ENCODE measurements around the gene C6orf15.
A peak's percentile ranks its signal among the peaks of the same experiment; 100 is the strongest.

Gene C6orf15

GRCh38 chr6:31112478-31112877 lies at the start of gene C6orf15:
Gene C6orf15 (minus strand): TSS chr6:31112575. CDS start chr6:31112555, 20 bp downstream.
- DNase-seq: no peak

- DNase-seq: no peak
Measured at GRCh38 chr6:31161216-31162126, 49.1 kb upstream of the C6orf15 start.

GRCh38 chr6:31158863-31159855 lies 46.8 kb upstream of the C6orf15 start:
- no peak for DNase-seq

GRCh38 chr6:31158140-31158862 lies 45.9 kb upstream of the C6orf15 start, which contains the start of gene TCF19:
Gene TCF19 (plus strand): TSS chr6:31158589. CDS start chr6:31159470, 881 bp downstream.
- peak; percentile 95 for DNase-seq

- no peak for DNase-seq
Measured at GRCh38 chr6:31157513-31158139, 45.3 kb upstream of the C6orf15 start, which contains the start of gene CCHCR1. Gene CCHCR1 (minus strand): TSS chr6:31157802. CDS start chr6:31157600, 202 bp downstream.

- no peak for DNase-seq
Measured at GRCh38 chr6:31156641-31157040, 44.3 kb upstream of the C6orf15 start.

GRCh38 chr6:31154436-31154835 lies 42.1 kb upstream of the C6orf15 start:
- DNase-seq: no peak

GRCh38 chr6:31152781-31153180 lies 40.4 kb upstream of the C6orf15 start:
- DNase-seq: no peak

- DNase-seq: no peak
Measured at GRCh38 chr6:31149827-31150447, 37.6 kb upstream of the C6orf15 start.

- DNase-seq: no peak
Measured at GRCh38 chr6:31145386-31145785, 33.0 kb upstream of the C6orf15 start.

- DNase-seq: no peak
Measured at GRCh38 chr6:31144970-31145340, 32.6 kb upstream of the C6orf15 start.

- DNase-seq: no peak
Measured at GRCh38 chr6:31144296-31144969, 32.1 kb upstream of the C6orf15 start.

- DNase-seq: no peak
Measured at GRCh38 chr6:31143148-31143547, 30.8 kb upstream of the C6orf15 start.

- no peak for DNase-seq
Measured at GRCh38 chr6:31142361-31142761, 30.0 kb upstream of the C6orf15 start.

- DNase-seq: no peak
Measured at GRCh38 chr6:31140643-31141042, 28.3 kb upstream of the C6orf15 start.

- no peak for DNase-seq
Measured at GRCh38 chr6:31139599-31139998, 27.2 kb upstream of the C6orf15 start.

- no peak for DNase-seq
Measured at GRCh38 chr6:31138982-31139381, 26.6 kb upstream of the C6orf15 start, which contains the start of gene PSORS1C2. Gene PSORS1C2 (minus strand): TSS chr6:31139066. CDS start chr6:31139026, 40 bp downstream.

- DNase-seq: no peak
Measured at GRCh38 chr6:31135710-31136109, 23.3 kb upstream of the C6orf15 start.

GRCh38 chr6:31132806-31133205 lies 20.4 kb upstream of the C6orf15 start:
- no peak for DNase-seq

- no peak for DNase-seq
Measured at GRCh38 chr6:31131595-31131994, 19.2 kb upstream of the C6orf15 start.

- no peak for DNase-seq
Measured at GRCh38 chr6:31130751-31131150, 18.4 kb upstream of the C6orf15 start.

Data from NCI-H1092 (cell line).